GM12864 (cell line): ENCODE data around the gene NIPSNAP3A.

ENCODE experiments used
- DNase-seq: peaks from one replicate; pipeline ENCODE4 v3.0.0-alpha.2; 2011; ENCODE audit warnings: low read depth
- H3K4me3 ChIP-seq: 2 replicates; pipeline ENCODE4 v1.5.1; 2011; ENCODE audit warnings: mild to moderate bottlenecking, low read depth, low read length, control low read depth
- TF ChIP-seq, protein P1 (sequence below): IDR thresholded peaks from 2 replicates; pipeline ENCODE4 v1.5.1; 2011; ENCODE audit warnings: low read depth, mild to moderate bottlenecking, moderate library complexity, low read length, control low read depth, inconsistent platforms; ENCODE audit errors: missing control alignments

Gene NIPSNAP3A

DNA sequence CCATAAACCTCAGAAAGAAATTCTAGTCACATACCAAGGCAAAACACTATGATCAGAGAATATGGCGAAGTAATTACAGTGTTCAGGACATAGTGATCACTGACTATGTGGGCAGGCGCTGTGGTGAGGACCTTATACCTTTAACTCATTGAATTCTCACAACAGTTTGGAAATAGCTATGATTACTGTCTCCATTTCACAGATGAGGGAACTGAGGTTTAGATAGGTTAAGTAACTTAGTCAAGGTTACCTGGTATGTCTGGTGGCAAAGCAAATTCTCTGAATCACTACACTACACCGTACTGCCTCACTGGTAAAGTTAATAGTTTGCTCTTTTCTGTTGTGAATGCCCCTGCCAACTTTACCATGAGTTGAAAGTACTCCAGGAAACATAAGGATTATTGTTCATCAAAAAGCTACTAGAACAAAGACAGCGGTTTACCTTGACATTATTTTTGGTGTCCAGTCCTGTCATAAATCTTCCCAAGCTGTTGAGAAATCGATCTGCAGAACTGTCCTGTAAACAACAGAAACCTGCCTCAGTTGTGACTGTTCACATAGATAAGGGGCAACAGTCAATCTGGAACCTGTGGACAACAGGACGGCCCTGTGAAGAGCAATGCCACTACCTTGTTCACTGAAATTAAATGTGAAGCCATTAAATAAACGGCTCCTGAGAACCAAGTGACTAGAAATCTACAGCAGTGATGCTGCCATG, 52.7 kb downstream of the NIPSNAP3A start:
- no peak for DNase-seq
- TF ChIP-seq, protein P1, sequence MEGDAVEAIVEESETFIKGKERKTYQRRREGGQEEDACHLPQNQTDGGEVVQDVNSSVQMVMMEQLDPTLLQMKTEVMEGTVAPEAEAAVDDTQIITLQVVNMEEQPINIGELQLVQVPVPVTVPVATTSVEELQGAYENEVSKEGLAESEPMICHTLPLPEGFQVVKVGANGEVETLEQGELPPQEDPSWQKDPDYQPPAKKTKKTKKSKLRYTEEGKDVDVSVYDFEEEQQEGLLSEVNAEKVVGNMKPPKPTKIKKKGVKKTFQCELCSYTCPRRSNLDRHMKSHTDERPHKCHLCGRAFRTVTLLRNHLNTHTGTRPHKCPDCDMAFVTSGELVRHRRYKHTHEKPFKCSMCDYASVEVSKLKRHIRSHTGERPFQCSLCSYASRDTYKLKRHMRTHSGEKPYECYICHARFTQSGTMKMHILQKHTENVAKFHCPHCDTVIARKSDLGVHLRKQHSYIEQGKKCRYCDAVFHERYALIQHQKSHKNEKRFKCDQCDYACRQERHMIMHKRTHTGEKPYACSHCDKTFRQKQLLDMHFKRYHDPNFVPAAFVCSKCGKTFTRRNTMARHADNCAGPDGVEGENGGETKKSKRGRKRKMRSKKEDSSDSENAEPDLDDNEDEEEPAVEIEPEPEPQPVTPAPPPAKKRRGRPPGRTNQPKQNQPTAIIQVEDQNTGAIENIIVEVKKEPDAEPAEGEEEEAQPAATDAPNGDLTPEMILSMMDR, result no peak
- no peak overlapping the region for H3K4me3 ChIP-seq

DNA sequence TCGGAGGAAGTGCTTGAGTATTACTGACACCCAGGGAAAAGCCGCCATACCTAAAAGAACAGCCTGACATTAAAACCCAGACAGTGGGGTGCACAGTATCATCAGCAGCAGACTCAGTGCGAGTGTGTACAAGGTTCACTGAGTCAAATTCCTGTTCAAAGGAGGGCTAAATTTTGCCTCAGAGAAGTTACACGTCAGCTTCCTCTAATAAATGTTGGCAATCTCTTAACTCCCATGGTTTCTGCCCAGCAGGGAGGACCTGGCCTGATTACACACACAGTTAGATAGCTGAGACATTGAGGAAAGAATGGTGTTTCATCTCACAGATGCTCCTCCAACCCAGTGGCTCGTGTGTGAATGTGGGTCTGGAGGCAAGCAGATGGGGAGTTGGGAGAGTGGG, 54.6 kb downstream of the NIPSNAP3A start:
- DNase-seq, result no peak
- H3K4me3 ChIP-seq, result no peak overlapping the region
- TF ChIP-seq, protein P1, result no peak

DNA sequence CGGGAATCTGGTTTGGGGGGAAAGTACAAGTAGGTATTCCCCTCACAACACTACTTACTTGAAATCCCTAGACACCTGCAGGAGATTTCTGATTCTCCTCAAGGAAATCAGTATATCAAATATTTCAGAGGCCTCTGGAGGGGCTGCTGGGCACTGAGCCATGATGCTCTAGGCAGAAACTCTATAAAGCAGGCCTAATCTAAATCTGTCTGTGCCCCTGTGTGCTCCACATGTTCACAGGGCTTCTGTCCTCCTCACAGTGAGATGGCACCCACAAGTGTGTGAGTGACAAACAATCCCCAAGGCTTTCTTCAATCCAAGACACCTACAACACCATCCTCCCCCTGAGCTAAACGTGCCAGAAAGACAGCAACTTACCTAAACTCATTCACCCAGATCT, 55.4 kb downstream of the NIPSNAP3A start:
- DNase-seq, result no peak
- H3K4me3 ChIP-seq, result no peak overlapping the region
- TF ChIP-seq, protein P1, result no peak

DNA sequence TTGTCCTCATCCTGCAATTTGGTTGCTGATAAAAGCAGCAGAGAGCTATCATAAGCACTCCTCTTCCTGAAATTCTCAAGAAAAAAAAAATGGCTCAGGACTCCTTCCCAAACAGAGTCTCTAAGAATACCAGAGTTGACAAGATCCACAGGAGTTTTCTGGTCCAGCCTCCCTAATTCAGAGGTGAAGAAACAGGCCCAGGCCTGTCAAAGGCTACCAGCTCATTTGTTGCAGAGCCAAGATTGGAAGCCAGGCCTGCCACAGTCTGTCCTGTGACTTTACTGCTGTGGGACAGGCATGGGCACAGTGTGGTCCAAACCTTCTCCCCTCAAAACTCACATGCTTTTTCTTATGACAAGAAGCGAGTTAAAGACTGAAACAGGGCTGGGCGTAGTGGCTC, 58.0 kb downstream of the NIPSNAP3A start:
- TF ChIP-seq, protein P1, result no peak
- DNase-seq, result no peak
- no peak overlapping the region for H3K4me3 ChIP-seq

DNA sequence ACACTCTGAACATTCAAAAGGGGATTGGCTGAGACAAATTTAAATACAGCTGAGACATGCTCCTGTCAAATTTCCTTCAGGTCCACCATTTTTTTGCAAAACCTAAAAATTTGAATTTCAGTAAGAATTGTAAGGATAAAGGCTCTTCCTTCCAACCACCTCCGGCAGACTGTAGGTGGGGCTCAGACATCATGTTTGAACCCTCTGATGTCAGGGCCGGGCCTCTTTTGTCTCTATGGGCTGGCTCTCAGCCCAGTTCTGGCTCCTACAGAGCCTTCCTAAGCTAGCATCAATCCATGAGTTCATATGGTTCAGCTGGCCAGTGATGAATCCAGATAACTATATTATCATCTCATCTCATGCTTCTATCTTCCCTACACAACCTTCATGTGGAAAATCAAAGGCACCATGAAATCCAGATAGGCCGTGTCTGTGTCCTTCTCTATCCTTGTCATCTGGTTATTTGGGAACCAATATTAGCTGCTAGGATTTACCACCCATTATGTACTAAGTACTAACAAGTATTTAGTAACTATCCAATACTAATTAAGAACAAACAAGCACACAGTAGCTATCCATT, 60.6 kb downstream of the NIPSNAP3A start:
- TF ChIP-seq, protein P1, result no peak
- no peak overlapping the region for H3K4me3 ChIP-seq
- DNase-seq, result no peak
